ENCODE measurements around the gene ANXA2. TPM values are rescaled to one million over a fixed set of nuclear protein-coding genes. Genes with fewer than 3 reads are reported as not detected.
"Not testable (repeated sequence)": the region's sequence is repeated elsewhere in the genome, so short reads cannot be mapped to it uniquely, and the experiment has no call there.

ANXA2 gene
- total RNA-seq, 1 donor from 2014 or later: 162 TPM

DNA sequence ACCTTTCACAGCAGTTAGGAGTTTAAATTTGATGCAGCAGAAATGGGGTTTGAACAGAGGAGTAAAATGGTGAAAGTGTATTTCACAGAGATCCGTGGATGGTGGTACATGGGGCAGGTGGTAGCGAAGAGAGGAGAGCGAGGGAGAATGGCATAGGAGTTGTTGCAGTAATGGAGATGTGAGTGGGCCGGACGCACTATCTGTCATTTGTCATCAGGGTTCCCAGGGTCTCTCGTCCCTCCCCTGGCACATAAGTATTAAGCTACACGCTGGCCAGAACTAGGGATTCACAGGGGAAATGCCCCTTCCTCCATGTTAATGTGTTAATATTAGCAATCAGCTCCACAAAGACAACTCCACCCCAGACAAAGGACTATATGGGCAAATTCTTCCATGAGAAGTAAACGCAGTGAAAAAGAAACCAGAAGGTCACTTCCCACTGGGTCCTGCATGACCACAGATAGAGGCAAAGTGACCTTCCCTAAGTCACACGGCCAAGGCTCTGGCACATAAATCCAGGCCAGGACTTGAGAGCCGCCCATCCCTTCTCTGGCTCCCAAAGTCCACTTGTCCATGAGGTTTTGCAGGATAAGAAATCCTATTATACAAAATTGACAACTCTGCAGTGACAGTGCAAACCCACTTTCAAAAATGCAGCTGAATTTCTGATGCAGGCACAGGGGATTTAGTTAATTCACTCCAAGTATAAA is 42.5 kb downstream of the ANXA2 start:
- intact Hi-C loops (cut with micrococcal nuclease): no loop called here
- ATAC-seq (no peak), DNase-seq (no peak)

DNA sequence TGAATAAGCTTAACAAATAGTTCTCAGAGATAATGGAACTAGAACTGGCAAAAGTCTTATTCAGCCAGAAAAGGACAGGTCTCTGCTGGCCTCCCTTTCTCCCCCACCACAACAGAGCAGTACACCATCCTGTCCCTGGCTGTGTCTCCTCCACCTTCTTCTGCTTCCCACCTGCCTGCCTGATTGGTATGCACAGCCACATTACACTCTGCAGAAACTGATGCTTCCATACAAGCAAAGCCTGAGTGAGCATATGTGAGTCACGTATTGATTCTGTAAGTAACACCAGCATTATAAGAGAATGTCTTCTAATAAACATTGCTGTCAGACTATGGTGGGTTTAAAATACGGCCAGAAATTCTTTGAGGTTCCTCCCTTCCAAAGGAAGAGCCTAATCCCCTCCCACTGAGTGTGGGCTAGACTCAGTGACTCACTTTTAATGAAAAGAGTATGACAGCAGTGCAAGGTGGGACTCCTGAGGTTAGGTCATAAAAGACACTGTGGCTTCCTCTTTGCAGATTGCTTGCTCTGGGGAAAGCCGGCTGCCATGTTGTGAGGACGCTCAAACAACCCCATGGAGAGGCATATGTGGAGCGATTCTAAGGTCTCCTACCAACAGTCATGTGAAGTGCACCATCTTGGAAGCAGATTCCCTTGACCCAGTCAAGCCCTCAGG is 44.4 kb downstream of the ANXA2 start:
- DNase-seq: no peak
- intact Hi-C loops (cut with micrococcal nuclease): no loop called here
- no peak for ATAC-seq

DNA sequence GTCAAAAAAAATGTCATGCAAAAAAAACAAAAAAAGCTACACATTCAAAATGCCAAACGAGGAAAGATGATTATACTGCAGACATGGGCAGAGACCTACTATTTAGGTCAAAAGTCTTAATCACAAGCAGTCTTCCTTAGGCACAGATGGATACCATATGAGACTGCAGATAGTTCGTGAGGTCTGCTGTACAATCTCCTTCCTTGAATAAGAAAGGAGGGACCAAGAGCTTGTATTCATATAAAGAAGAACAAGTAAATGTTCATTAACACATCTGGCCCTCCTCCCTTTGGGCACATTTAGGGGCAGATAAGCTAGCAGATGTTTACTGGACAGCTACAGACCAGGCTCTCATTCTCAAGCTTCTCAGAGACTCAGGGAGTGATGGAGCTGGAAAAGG is 45.3 kb downstream of the ANXA2 start:
- DNase-seq (no peak), ATAC-seq (no peak)
- intact Hi-C loops (cut with micrococcal nuclease): no loop called here

GRCh38 chr15:60351066-60351465 is 46.7 kb downstream of the ANXA2 start:
- intact Hi-C loops (cut with micrococcal nuclease): no loop called here
- ATAC-seq (no peak), DNase-seq (no peak)

- intact Hi-C loops (cut with micrococcal nuclease): no loop called here
- ATAC-seq (no peak), DNase-seq (no peak)
Observed at GRCh38 chr15:60350108-60350507, 47.7 kb downstream of the ANXA2 start.

- intact Hi-C loops (cut with micrococcal nuclease): no loop called here
- DNase-seq: no peak
- ATAC-seq: no peak
Observed at GRCh38 chr15:60349589-60349988, 48.2 kb downstream of the ANXA2 start.

- intact Hi-C loops (cut with micrococcal nuclease): no loop called here
- DNase-seq (no peak), ATAC-seq (no peak)
Observed at GRCh38 chr15:60347480-60348049, 50.2 kb downstream of the ANXA2 start.

DNA sequence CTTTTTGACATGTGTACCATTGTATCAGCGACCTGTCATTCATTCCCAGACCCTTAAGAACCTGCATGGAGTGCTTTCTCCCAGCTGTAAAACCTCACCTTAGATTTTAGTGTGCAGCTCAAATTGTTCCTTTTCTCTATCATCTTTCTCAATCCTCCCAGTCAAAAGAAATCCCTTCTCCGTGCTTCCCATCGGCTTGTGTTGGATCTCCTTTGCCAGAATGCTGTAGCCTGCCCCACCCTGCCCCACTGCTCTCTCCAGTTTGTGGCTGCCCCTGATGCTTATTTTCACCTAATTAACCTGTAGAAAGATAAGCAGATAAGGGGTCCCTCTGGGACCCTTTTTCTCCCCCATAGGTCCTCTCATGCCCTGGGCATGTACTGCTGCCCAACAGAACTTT is 51.1 kb downstream of the ANXA2 start:
- DNase-seq (no peak), ATAC-seq (no peak)
- intact Hi-C loops (cut with micrococcal nuclease): no loop called here

DNA sequence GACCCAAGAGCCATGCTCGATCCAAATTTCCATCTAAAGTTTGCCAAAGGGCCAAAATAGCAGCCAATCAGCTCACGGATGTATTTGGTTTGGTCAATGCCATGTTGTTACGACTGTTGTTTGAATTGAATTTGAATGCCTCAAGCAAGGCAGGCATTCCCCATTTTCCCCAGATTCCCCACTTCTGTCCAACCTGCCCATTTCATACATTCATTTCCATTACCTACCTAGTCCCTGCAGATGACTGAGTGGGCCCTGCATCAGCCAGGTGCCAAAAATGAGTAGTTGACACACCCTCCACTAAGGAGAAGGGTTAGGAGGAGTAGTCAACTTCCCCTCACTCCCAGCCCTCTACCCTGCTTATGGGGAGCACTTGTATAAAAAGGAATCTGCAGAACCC is 51.7 kb downstream of the ANXA2 start:
- ATAC-seq (no peak), DNase-seq (no peak)
- intact Hi-C loops (cut with micrococcal nuclease): no loop called here

DNA sequence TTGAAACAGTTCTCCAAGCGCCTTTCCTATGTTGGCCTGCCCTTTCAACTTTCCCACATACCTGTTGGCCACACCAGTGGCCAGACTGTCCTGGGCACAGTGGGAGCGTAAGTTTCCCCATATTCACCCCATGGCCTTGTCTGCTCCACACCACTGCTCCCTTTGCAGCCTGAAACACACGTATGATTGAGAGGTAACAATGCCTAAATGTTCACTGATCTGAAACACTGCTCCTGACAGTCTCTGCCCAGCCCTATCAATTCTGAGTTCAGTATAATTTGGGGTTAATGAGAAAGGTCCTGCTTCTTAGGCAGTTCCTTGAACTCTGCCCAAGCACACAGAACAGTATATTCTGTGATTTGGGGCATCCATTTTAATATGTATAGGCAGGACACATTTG is 52.2 kb downstream of the ANXA2 start:
- intact Hi-C loops (cut with micrococcal nuclease): no loop called here
- DNase-seq (no peak), ATAC-seq (no peak)

GRCh38 chr15:60344987-60345386 is 52.8 kb downstream of the ANXA2 start:
- peak; percentile 38 for ATAC-seq
- intact Hi-C loops (cut with micrococcal nuclease): no loop called here
- DNase-seq: no peak

GRCh38 chr15:60344461-60344860 is 53.3 kb downstream of the ANXA2 start:
- DNase-seq: no peak
- no peak for ATAC-seq
- intact Hi-C loops (cut with micrococcal nuclease): no loop called here

- DNase-seq (no peak), ATAC-seq (no peak)
- intact Hi-C loops (cut with micrococcal nuclease): no loop called here
Observed at GRCh38 chr15:60343221-60343970, 54.4 kb downstream of the ANXA2 start.

DNA sequence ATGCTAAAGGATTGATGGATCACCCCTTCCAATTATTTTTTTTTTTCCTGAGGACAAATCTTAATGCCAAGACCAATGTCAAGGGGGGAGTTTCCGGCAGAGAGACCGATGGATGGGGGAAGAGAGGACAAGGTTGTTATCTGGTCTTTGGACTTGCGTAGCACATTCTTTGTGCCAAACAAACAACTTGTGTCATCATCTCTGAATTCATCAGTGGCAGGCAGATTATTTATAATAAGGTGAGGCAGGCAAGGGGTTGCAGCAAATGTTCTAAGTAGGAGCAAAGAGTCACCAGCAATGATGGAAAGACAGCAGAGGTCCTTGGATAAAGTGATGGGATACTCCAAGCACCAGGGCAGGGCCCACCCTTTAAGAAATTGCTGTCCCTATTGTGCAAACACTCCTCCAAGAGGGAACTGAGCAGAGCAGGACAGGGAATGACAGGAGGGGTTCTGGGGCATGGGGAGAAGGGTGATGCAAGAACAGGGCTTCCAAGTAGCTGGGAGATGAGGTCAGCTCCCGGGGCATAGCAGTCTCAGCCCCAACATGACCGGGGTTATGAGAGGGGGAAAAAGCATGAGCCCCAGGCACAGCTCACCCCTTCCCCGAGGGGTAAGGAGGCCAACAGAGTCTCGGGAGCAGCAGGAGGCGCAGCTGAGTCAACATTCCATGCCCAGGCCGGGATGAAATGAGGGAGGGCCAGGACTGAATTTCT is 57.4 kb downstream of the ANXA2 start:
- DNase-seq (no peak), ATAC-seq (no peak)
- intact Hi-C loops (cut with micrococcal nuclease): no loop called here

GRCh38 chr15:60339236-60339635 is 58.5 kb downstream of the ANXA2 start:
- ATAC-seq: no peak
- intact Hi-C loops (cut with micrococcal nuclease): no loop called here
- no peak for DNase-seq

DNA sequence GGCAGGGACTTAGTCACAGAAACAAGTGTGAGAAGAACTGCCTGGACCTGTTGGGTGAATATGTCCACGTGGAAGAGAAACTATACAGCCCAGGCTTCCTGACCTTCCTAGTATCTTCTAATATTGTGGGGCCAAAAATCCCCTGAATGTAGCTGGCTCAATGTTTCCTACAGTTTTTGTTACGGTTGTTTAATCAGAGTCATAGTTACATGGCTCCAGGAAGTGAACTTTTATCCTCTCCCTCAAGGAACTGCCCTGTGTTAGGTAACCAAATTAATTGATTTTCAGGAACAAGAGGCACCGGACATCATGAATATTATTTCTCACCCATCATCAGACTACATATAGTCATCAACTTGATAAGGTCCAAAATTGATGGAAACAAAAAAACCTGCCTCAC is 59.0 kb downstream of the ANXA2 start:
- ATAC-seq (no peak), DNase-seq (no peak)
- intact Hi-C loops (cut with micrococcal nuclease): no loop called here

- ATAC-seq: no peak
- no peak for DNase-seq
- intact Hi-C loops (cut with micrococcal nuclease): no loop called here
Observed at GRCh38 chr15:60337076-60337475, 60.7 kb downstream of the ANXA2 start.

GRCh38 chr15:60335296-60335695 is 62.5 kb downstream of the ANXA2 start:
- ATAC-seq; intact Hi-C loops (cut with micrococcal nuclease); DNase-seq: not testable (repeated sequence)

- ATAC-seq: no peak
- intact Hi-C loops (cut with micrococcal nuclease): no loop called here
Observed at GRCh38 chr15:60328852-60329443, 68.8 kb downstream of the ANXA2 start.

More at GRCh38 chr15:60328852-60329443, 68.8 kb downstream of the ANXA2 start:
- DNase-seq: no peak
